IPS-18a (cell line): ENCODE measurements around the gene PRAME.
"Not testable (repeated sequence)": the region's sequence is repeated elsewhere in the genome, so short reads cannot be mapped to it uniquely, and the experiment has no call there.

ENCODE experiments used
- H3K27ac ChIP-seq: one replicate; pipeline ENCODE4 v1.5.1; 2013; ENCODE audit warnings: low read length
- H3K27me3 ChIP-seq: one replicate; pipeline ENCODE4 v1.6.1; 2013; ENCODE audit warnings: mild to moderate bottlenecking, low read length; ENCODE audit not compliant: control insufficient read depth, insufficient read depth
- H3K36me3 ChIP-seq: one replicate; pipeline ENCODE4 v1.6.1; 2013; ENCODE audit warnings: low read depth, low read length; ENCODE audit not compliant: control insufficient read depth
- H3K4me1 ChIP-seq: one replicate; pipeline ENCODE4 v1.6.1; 2013; ENCODE audit warnings: low read depth, low read length; ENCODE audit not compliant: control insufficient read depth
- H3K4me3 ChIP-seq: one replicate; pipeline ENCODE4 v1.5.1; 2013; ENCODE audit warnings: low read length
- H3K9ac ChIP-seq: one replicate; pipeline ENCODE4 v1.6.1; 2013; ENCODE audit warnings: mild to moderate bottlenecking, low read length, moderate library complexity
- H3K9me3 ChIP-seq: one replicate; pipeline ENCODE4 v1.6.1; 2013; ENCODE audit warnings: low read depth, low read length; ENCODE audit not compliant: control insufficient read depth

The PRAME gene

DNA sequence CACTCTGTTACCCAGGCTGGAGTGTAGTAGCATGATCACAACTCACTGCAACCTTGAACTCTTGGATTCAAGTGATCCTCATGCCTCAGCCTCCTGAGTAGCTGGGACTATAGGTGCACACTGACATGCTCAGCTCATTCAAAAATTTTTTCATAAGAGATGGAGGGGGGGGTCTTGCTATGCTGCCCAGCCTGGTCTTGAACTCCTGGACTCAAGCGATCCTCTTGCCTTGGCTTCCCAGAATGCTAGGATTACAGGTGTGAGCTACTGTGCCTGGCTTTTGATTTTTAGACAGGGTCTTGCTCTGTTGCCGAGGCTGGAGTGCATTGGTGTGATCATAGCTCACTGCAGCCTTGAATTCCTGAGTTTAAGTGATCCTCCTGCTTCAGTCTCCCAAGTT is 14.0 kb downstream of the PRAME start:
- Histone ChIP-seq H3K27ac (no peak overlapping the region), H3K27me3 (peaks cover 76% of the 10 kb centered on the region), H3K4me1 (no peaks in the 10 kb centered on the region), H3K9ac (no peak overlapping the region), H3K4me3 (no peak overlapping the region), H3K9me3 (no peaks in the 10 kb centered on the region), H3K36me3 (no peaks in the 10 kb centered on the region)

- Histone ChIP-seq H3K27me3 (peaks cover 70% of the 10 kb centered on the region), H3K27ac (no peak overlapping the region), H3K36me3 (no peaks in the 10 kb centered on the region), H3K4me1 (no peaks in the 10 kb centered on the region), H3K9ac (no peak overlapping the region), H3K9me3 (no peaks in the 10 kb centered on the region), H3K4me3 (no peak overlapping the region)
Observed at GRCh38 chr22:22538226-22538989, 20.7 kb downstream of the PRAME start.

GRCh38 chr22:22536916-22537315 is 22.1 kb downstream of the PRAME start:
- H3K27ac ChIP-seq, result no peak overlapping the region
- H3K9ac ChIP-seq, result no peak overlapping the region
- H3K9me3 ChIP-seq, result no peaks in the 10 kb centered on the region
- H3K27me3 ChIP-seq, result peaks cover 57% of the 10 kb centered on the region
- no peaks in the 10 kb centered on the region for H3K36me3 ChIP-seq
- H3K4me1 ChIP-seq, result no peaks in the 10 kb centered on the region
- no peak overlapping the region for H3K4me3 ChIP-seq

GRCh38 chr22:22536515-22536914 is 22.6 kb downstream of the PRAME start:
- Histone ChIP-seq H3K9me3 (no peaks in the 10 kb centered on the region), H3K27ac (no peak overlapping the region), H3K4me1 (no peaks in the 10 kb centered on the region), H3K9ac (no peak overlapping the region), H3K27me3 (peaks cover 53% of the 10 kb centered on the region), H3K36me3 (no peaks in the 10 kb centered on the region), H3K4me3 (no peak overlapping the region)

DNA sequence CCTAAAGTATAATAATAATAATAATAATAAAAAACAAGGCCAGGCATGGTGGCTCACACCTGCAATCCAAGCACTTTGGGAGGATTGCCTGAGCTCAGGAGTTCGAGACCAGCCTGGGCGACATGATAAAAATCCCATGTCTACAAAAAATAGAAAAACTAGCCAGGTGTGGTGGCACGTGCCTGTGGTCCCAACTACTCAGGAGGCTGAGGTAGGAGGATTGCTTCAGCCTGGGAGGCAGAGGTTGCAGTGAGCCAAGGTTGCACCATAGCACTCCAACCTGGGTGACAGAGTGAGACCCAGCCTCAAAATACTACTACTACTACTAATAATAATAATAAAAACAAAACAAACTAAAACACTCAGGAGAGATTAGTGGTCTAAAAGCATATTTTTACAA is 23.4 kb downstream of the PRAME start:
- Histone ChIP-seq H3K9ac (no peak overlapping the region), H3K4me1 (no peaks in the 10 kb centered on the region), H3K9me3 (no peaks in the 10 kb centered on the region), H3K4me3 (no peak overlapping the region), H3K27ac (no peak overlapping the region), H3K36me3 (no peaks in the 10 kb centered on the region), H3K27me3 (peaks cover 52% of the 10 kb centered on the region)

GRCh38 chr22:22534604-22535415 is 24.3 kb downstream of the PRAME start:
- H3K27me3 ChIP-seq, result peaks cover 45% of the 10 kb centered on the region
- H3K27ac ChIP-seq, result no peak overlapping the region
- H3K4me3 ChIP-seq, result no peak overlapping the region
- no peaks in the 10 kb centered on the region for H3K36me3 ChIP-seq
- no peaks in the 10 kb centered on the region for H3K4me1 ChIP-seq
- H3K9ac ChIP-seq, result no peak overlapping the region
- H3K9me3 ChIP-seq, result no peaks in the 10 kb centered on the region

GRCh38 chr22:22533863-22534262 is 25.2 kb downstream of the PRAME start:
- Histone ChIP-seq H3K27me3 (peaks cover 39% of the 10 kb centered on the region), H3K4me3 (no peak overlapping the region), H3K9ac (no peak overlapping the region), H3K9me3 (no peaks in the 10 kb centered on the region), H3K27ac (no peak overlapping the region), H3K4me1 (no peaks in the 10 kb centered on the region), H3K36me3 (no peaks in the 10 kb centered on the region)

GRCh38 chr22:22533417-22533816 is 25.6 kb downstream of the PRAME start:
- no peak overlapping the region for H3K27ac ChIP-seq
- no peaks in the 10 kb centered on the region for H3K9me3 ChIP-seq
- H3K9ac ChIP-seq, result no peak overlapping the region
- peaks cover 35% of the 10 kb centered on the region for H3K27me3 ChIP-seq
- H3K4me1 ChIP-seq, result no peaks in the 10 kb centered on the region
- H3K36me3 ChIP-seq, result no peaks in the 10 kb centered on the region
- H3K4me3 ChIP-seq, result no peak overlapping the region

DNA sequence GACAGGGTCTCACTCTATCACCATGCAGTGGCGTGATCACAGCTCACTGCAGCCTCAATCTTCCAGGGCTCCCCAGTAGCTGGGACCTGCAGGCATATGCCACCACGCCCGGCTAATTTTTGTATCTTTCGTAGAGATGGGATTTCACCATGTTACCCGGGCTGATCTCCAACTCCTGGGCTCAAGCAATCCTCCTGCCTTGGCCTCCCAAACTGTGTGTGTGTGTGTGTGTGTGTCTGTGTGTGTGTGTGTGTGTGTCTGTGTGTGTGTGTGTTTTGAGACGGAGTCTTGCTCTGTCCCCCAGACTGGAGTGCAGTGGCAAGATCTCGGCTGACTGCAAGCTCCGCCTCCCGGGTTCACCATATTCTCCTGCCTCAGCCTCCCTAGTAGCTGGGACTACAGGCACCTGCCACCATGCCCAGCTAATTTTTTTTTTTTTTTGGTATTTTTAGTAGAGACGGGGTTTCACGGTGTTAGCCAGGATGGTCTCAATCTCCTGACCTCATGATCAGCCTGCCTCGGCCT is 26.5 kb downstream of the PRAME start:
- not testable (repeated sequence) for H3K36me3 ChIP-seq, H3K27ac ChIP-seq, H3K9ac ChIP-seq, H3K4me1 ChIP-seq, H3K4me3 ChIP-seq, H3K9me3 ChIP-seq
- peaks cover 30% of the 10 kb centered on the region for H3K27me3 ChIP-seq

- Histone ChIP-seq H3K9ac (no peak overlapping the region), H3K36me3 (no peaks in the 10 kb centered on the region), H3K4me1 (no peaks in the 10 kb centered on the region), H3K4me3 (no peak overlapping the region), H3K27me3 (peaks cover 24% of the 10 kb centered on the region), H3K9me3 (no peaks in the 10 kb centered on the region), H3K27ac (no peak overlapping the region)
Observed at GRCh38 chr22:22531770-22532546, 27.1 kb downstream of the PRAME start.

GRCh38 chr22:22528780-22529179 is 30.3 kb downstream of the PRAME start:
- no peaks in the 10 kb centered on the region for H3K9me3 ChIP-seq
- peaks cover 24% of the 10 kb centered on the region for H3K27me3 ChIP-seq

More at GRCh38 chr22:22528780-22529179, 30.3 kb downstream of the PRAME start:
- H3K4me1 ChIP-seq, result no peaks in the 10 kb centered on the region
- no peak overlapping the region for H3K4me3 ChIP-seq
- H3K27ac ChIP-seq, result no peak overlapping the region
- no peaks in the 10 kb centered on the region for H3K36me3 ChIP-seq
- H3K9ac ChIP-seq, result no peak overlapping the region
